ENCODE data around the gene TBCD.

TBCD gene

GRCh38 chr17:82923366-82924113 lies 171.7 kb downstream of the TBCD start:
- H3K4me3 ChIP-seq (ENCODE audit: low read depth, low read length): no peak overlapping the region
- no peak for DNase-seq (ENCODE audit: low read depth)

DNA sequence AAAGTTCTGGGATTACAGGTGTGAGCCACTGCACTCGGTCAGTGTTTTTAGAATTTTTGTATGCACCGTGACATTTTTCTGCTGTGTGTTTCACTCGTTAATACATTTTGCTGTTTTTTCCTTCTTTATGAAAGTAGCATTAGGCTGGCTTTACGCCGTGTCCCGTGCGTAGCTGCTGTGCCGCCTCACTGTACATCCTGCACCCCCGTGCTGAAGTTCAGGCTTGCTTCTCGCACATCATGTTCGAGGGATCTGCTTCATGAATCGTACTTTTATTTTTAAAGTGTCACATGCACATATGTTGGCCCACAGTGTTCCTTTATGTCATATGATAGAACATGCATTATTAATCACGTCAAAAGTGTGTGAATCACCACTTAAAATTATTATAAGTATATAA lies 172.3 kb downstream of the TBCD start:
- H3K4me3 ChIP-seq (ENCODE audit: low read depth, low read length): no peak overlapping the region
- DNase-seq (ENCODE audit: low read depth): no peak
- TF ChIP-seq CTCF (IDR thresholded peaks at IDR 0.05; ENCODE audit: low read depth, low read length, missing control alignments): no peak

More at GRCh38 chr17:82923366-82924113, 171.7 kb downstream of the TBCD start:
- TF ChIP-seq CTCF (IDR thresholded peaks at IDR 0.05; ENCODE audit: low read depth, low read length, missing control alignments): no peak

GRCh38 chr17:82924812-82925211 lies 172.9 kb downstream of the TBCD start:
- no peak for TF ChIP-seq CTCF (IDR thresholded peaks at IDR 0.05; ENCODE audit: low read depth, low read length, missing control alignments)
- DNase-seq (ENCODE audit: low read depth): no peak

DNA sequence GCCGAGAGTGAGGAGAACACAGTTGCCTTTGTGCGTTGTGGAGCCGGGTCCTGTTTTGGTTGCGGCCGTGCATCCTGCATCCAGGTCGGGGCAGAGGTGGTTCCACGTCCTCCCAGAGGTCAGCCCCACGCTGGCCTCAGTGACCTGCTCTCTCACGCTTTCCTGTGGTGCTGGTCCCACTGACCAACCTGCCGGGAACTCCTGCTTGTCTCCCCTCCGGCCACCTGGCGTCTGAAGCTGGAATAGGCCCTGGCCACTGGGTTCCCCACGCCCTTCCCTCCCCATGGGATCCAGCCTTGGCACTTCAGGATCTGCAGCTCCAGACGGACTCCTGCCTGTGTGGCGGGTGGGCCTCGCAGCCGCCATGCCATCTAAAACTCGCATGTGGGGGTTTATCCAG lies 173.5 kb downstream of the TBCD start:
- no peak overlapping the region for H3K4me3 ChIP-seq (ENCODE audit: low read depth, low read length)
- DNase-seq (ENCODE audit: low read depth): no peak
- TF ChIP-seq CTCF (IDR thresholded peaks at IDR 0.05; ENCODE audit: low read depth, low read length, missing control alignments): no peak

More at GRCh38 chr17:82924812-82925211, 172.9 kb downstream of the TBCD start:
- H3K4me3 ChIP-seq (ENCODE audit: low read depth, low read length): no peak overlapping the region

- DNase-seq (ENCODE audit: low read depth): no peak
- TF ChIP-seq CTCF (IDR thresholded peaks at IDR 0.05; ENCODE audit: low read depth, low read length, missing control alignments): no peak
- H3K4me3 ChIP-seq (ENCODE audit: low read depth, low read length): no peak overlapping the region
These were observed 174.2 kb downstream of the TBCD start for GRCh38 chr17:82926081-82926480.

- no peak overlapping the region for H3K4me3 ChIP-seq (ENCODE audit: low read depth, low read length)
- TF ChIP-seq CTCF (IDR thresholded peaks at IDR 0.05; ENCODE audit: low read depth, low read length, missing control alignments): no peak
- no peak for DNase-seq (ENCODE audit: low read depth)
These were observed 174.9 kb downstream of the TBCD start for GRCh38 chr17:82926716-82927115.

DNA sequence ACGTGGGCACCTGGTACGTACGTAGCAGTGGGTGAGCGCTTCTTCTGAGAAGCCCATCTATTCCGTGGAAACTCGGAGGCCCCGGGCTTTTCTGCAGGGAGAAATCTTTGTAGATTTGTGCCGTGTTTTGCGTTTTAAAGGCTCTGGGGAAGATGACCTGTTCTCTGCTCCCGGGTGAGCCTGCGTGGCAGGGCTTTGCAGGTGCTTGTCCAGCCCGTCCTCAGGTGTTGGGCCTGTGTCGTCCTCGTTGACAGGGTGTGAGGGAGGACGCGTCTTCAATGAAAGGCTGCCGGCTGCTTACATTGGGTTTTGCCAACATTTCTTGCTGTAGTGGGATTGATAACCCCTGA lies 175.4 kb downstream of the TBCD start:
- no peak for DNase-seq (ENCODE audit: low read depth)
- no peak overlapping the region for H3K4me3 ChIP-seq (ENCODE audit: low read depth, low read length)
- no peak for TF ChIP-seq CTCF (IDR thresholded peaks at IDR 0.05; ENCODE audit: low read depth, low read length, missing control alignments)

Data from GM12864 (cell line).